Measurements from ENCODE around the gene DNMT3B.
"Not testable (repeated sequence)": the region's sequence is repeated elsewhere in the genome, so short reads cannot be mapped to it uniquely, and the experiment has no call there.

DNMT3B gene

GRCh38 chr20:32762754-32763201 lies 593 bp downstream of the DNMT3B start:
- no peak for DNase-seq (ENCODE audit: low read depth in 2 of 2, low spot score in 1 of 2)

- no peak for DNase-seq (ENCODE audit: low read depth in 2 of 2, low spot score in 1 of 2)
Measured at GRCh38 chr20:32763202-32764004, 1.2 kb downstream of the DNMT3B start.

DNA sequence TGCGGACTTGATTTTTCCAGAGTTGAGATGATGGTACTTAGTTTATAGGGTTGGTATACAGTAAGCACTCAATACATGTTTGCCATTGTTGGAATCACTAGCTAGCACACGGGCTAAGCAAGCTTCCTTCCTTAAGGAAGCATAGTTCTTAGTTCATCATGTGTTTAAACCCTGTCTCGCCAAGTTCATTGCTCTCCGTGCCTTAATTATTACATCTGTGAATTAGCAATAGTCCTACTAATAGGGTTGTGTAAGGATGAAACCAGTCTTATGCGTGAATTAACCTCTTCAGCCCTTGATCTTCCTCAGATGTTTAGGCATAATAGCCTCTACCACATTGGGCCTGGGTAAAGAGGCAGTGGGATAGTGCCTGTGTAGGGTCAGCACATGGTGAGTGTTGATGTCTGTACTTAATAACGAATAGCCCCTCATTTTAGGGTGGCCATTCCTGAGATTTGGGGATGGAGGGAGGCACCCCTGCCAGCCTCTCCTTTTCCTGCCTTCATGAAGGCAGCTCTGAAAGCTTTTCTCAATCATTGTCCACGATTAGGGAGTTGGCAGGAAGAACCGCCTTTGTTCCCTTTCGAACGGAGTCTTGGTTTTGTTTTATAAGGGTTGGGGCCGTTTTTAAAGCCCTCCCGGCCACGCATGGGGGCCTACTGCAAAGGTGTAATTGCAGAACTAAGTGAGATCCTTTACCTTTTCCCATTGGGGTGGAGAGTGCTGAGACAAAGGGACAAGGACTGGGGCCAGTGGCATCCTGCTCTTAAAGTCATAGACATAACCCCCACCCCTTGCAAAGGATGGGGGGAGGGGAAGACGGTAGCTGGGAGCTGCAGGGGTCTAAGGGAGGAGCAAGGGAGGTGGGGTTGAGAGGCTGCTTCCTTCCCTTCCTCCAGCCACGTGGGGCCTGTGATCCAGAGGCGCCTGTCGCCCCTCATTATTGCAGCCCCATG lies 2.1 kb downstream of the DNMT3B start:
- DNase-seq (ENCODE audit: low read depth in 2 of 2, low spot score in 1 of 2): no peak

GRCh38 chr20:32765230-32765875 lies 3.2 kb downstream of the DNMT3B start:
- not testable (repeated sequence) for DNase-seq (ENCODE audit: low read depth in 2 of 2, low spot score in 1 of 2)

GRCh38 chr20:32767418-32768198 lies 5.4 kb downstream of the DNMT3B start:
- no peak for DNase-seq (ENCODE audit: low read depth in 2 of 2, low spot score in 1 of 2)

- DNase-seq (ENCODE audit: low read depth in 2 of 2, low spot score in 1 of 2): no peak
Measured at GRCh38 chr20:32772046-32772445, 9.9 kb downstream of the DNMT3B start.

DNA sequence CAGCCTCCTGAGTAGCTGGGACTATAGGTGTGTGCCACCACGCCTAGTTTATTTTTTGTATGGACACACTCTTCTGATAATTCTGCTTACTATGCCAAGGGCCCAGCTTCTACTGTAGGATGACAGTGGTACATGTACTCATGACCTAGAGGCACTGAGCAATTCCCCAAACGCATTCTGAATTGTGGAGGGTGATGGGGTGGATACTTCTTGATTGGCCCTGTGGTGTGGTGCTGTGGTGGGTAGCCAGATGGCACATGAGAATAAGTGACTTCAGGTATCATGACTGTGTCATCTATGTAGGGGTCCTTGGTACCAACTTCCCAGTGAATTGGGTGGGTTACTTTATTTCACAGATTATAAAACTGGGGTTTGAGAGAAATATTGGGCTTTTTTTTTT lies 11.0 kb downstream of the DNMT3B start:
- DNase-seq (ENCODE audit: low read depth in 2 of 2, low spot score in 1 of 2): no peak

- DNase-seq (ENCODE audit: low read depth in 2 of 2, low spot score in 1 of 2): no peak
Measured at GRCh38 chr20:32773855-32774254, 11.7 kb downstream of the DNMT3B start.

DNA sequence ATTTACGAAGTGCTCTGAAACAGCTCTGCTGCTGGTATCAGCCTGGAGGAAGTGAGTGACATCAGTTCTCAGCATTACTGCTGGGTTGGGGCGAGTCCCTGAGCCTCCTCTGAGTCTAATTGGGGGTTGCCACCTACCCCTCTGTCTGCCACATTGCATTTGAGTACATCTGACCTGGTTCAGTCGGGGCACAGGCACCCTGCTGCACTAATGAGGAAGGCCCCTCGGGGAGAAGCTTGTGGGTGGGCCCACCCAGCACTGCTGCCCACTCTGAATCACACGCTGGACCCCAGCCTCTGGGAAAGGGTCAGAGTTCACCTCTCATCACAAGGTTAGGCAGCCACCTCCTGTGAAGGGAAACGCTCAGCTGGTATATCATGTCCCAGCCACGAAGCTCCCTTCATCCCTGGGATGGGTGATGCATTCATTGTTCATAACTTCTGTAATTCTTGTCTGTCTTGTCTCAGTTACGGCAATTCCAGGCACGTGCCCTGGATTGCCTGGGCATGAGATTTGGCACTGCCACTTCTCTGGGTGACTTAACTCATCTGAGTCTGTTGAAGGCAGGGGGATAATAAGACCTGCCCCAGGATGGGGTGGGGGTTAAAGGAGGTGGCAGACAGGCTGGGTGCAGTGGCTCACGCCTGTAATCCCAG lies 13.3 kb downstream of the DNMT3B start:
- no peak for DNase-seq (ENCODE audit: low read depth in 2 of 2, low spot score in 1 of 2)

DNA sequence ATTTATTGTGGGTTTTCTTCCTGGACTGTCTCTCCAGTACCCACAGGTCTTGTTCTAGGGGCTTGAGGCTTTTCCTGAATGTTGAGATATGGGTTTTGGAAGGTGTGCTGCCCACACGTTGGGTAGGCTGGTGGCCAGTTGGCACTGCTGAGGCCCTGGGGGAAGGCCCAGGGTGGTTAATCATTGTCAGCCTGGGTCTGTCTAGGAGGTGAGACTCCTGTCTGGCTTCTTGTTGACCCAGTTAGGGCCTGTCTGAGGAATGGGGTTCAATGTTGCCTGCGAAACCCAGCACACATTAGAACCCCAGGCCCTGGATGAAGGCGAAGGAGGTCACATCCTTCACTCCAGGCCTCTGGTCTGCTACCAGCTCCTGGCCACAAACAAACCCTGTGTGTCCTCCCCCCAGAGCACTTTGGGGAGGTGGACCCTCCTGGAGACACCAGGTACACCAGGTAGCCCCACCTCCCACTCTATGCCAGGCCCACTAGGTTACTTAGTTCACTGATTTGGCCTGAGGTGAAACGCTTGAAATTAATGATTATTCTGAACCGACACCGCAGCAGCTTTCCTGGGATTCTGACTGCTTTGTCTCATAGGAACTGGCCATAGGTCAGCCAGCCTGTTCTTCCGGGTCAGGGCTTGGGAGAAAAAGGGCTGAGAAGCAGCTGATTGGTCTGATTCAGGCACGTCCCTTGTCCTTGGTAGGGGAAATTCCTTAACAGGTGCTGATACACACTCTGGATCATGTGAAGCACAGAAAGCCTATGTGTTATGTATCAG lies 15.2 kb downstream of the DNMT3B start:
- DNase-seq (ENCODE audit: low read depth in 2 of 2, low spot score in 1 of 2): no peak

GRCh38 chr20:32779500-32780211 lies 17.5 kb downstream of the DNMT3B start:
- no peak for DNase-seq (ENCODE audit: low read depth in 2 of 2, low spot score in 1 of 2)

DNA sequence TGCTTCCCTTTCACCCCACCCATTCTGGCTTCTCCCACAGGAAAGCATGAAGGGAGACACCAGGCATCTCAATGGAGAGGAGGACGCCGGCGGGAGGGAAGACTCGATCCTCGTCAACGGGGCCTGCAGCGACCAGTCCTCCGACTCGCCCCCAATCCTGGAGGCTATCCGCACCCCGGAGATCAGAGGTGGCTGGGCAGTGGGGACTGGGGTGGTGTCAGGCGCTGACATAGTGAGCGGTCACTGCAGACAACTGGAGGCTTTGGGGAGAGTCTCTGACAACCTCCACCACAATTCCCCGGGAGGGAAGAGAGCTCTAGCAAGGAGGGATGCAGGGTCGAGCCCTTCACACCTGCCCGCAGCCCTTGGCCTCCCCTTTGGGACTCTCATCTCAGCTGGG lies 18.1 kb downstream of the DNMT3B start:
- DNase-seq (ENCODE audit: low read depth in 2 of 2, low spot score in 1 of 2): no peak

GRCh38 chr20:32780749-32781655 lies 18.8 kb downstream of the DNMT3B start:
- DNase-seq (ENCODE audit: low read depth in 2 of 2, low spot score in 1 of 2): no peak

GRCh38 chr20:32784369-32785080 lies 22.3 kb downstream of the DNMT3B start:
- DNase-seq (ENCODE audit: low read depth in 2 of 2, low spot score in 1 of 2): no peak

- no peak for DNase-seq (ENCODE audit: low read depth in 2 of 2, low spot score in 1 of 2)
Measured at GRCh38 chr20:32786059-32786760, 24.0 kb downstream of the DNMT3B start.

DNA sequence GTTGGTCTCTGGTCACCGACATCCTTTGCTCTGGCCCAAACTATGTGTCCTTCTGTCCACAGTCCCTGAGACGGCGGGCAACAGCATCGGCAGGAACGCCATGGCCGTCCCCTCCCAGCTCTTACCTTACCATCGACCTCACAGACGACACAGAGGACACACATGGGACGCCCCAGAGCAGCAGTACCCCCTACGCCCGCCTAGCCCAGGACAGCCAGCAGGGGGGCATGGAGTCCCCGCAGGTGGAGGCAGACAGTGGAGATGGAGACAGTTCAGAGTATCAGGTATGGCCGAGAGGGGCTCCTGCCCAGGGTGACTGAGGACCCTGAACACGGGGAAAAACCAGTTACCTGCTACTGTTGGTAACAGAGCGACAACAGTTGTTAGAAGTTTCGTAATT lies 25.0 kb downstream of the DNMT3B start:
- DNase-seq (ENCODE audit: low read depth in 2 of 2, low spot score in 1 of 2): no peak
